NCI-H187 treated with DMSO at 0.1 percent for 48 hours (cell line): ENCODE measurements around the gene STAT5A.
"Not testable (repeated sequence)": the region's sequence is repeated elsewhere in the genome, so short reads cannot be mapped to it uniquely, and the experiment has no call there.

Experiments used
- DNase-seq: peaks from one replicate; lab custom pipeline; 2025; lab: John Stamatoyannopoulos, UW

Gene STAT5A

GRCh38 chr17:42308446-42308845 is 20.1 kb downstream of the STAT5A start:
- no peak for DNase-seq

- DNase-seq, result no peak
These were observed 20.8 kb downstream of the STAT5A start for GRCh38 chr17:42309142-42309541.

GRCh38 chr17:42309986-42310786 is 21.9 kb downstream of the STAT5A start:
- DNase-seq, result no peak

- DNase-seq, result no peak
These were observed 22.5 kb downstream of the STAT5A start for GRCh38 chr17:42310787-42311215.

- no peak for DNase-seq
These were observed 23.1 kb downstream of the STAT5A start for GRCh38 chr17:42311240-42312034.

- no peak for DNase-seq
These were observed 23.7 kb downstream of the STAT5A start for GRCh38 chr17:42312035-42312284.

- no peak for DNase-seq
These were observed 24.2 kb downstream of the STAT5A start for GRCh38 chr17:42312285-42313130.

- no peak for DNase-seq
These were observed 25.1 kb downstream of the STAT5A start for GRCh38 chr17:42313389-42313772.

- DNase-seq, result no peak
These were observed 25.7 kb downstream of the STAT5A start for GRCh38 chr17:42313773-42314566.

- DNase-seq, result no peak
These were observed 27.3 kb downstream of the STAT5A start for GRCh38 chr17:42315402-42316156.

GRCh38 chr17:42316755-42317154 is 28.5 kb downstream of the STAT5A start:
- DNase-seq, result no peak

GRCh38 chr17:42317266-42317845 is 29.1 kb downstream of the STAT5A start:
- no peak for DNase-seq

- not testable (repeated sequence) for DNase-seq
These were observed 29.7 kb downstream of the STAT5A start for GRCh38 chr17:42317967-42318366.

GRCh38 chr17:42321555-42321954 is 33.3 kb downstream of the STAT5A start:
- no peak for DNase-seq

- DNase-seq, result peak; percentile 23
These were observed 34.3 kb downstream of the STAT5A start for GRCh38 chr17:42322382-42323267.

- no peak for DNase-seq
These were observed 35.0 kb downstream of the STAT5A start for GRCh38 chr17:42323268-42323773.

- DNase-seq, result no peak
These were observed 36.7 kb downstream of the STAT5A start for GRCh38 chr17:42325026-42325425.

- DNase-seq, result no peak
These were observed 41.0 kb downstream of the STAT5A start for GRCh38 chr17:42329025-42329976.
